GM12872 (cell line): Measurements from ENCODE around the gene DEFB128.

Experiments used
- CTCF ChIP-seq: IDR thresholded peaks from 3 replicates; pipeline ENCODE4 v1.5.1; 2011; ENCODE audit warnings: low read depth, mild to moderate bottlenecking, low read length, moderate library complexity; ENCODE audit not compliant: insufficient read depth

Gene DEFB128

GRCh38 chr20:219290-220115 lies 30.0 kb upstream of the DEFB128 start:
- TF ChIP-seq CTCF = peak; percentile 33; the same call in 1 of the 3 replicates

GRCh38 chr20:217266-217665 lies 27.8 kb upstream of the DEFB128 start:
- TF ChIP-seq CTCF = no peak

GRCh38 chr20:215796-216195 lies 26.3 kb upstream of the DEFB128 start:
- no peak for TF ChIP-seq CTCF

GRCh38 chr20:214383-214782 lies 24.9 kb upstream of the DEFB128 start:
- TF ChIP-seq CTCF = no peak

- TF ChIP-seq CTCF = no peak
Observed at GRCh38 chr20:210809-211502, 21.4 kb upstream of the DEFB128 start.

- peak; percentile 65 for TF ChIP-seq CTCF
Observed at GRCh38 chr20:208942-209566, 19.5 kb upstream of the DEFB128 start.

- TF ChIP-seq CTCF = no peak
Observed at GRCh38 chr20:199996-200395, 10.5 kb upstream of the DEFB128 start.
